ENCODE data around the gene NRAS. TPM values are rescaled to one million over a fixed set of nuclear protein-coding genes. Genes with fewer than 3 reads are reported as not detected.

NRAS gene
- total RNA-seq (79.4 and 81.6 TPM in 2 replicates), polyA plus RNA-seq (23.6 and 25.7 TPM in 2 replicates)

GRCh38 chr1:114716304-114717170 lies at the start of gene NRAS:
Gene NRAS (minus strand): TSS chr1:114716771. CDS start chr1:114716160, 611 bp downstream.
- peak; percentile 97 for DNase-seq (ENCODE audit: low spot score)
- Histone ChIP-seq H3K4me3 (peak within 1 kb of the TSS; percentile 71), H4K20me1 (ENCODE audit: insufficient read depth, poor library complexity, severe bottlenecking) (no peaks in the 10 kb centered on the region), H3K9me3 (ENCODE audit: low read depth) (no peaks in the 10 kb centered on the region), H3K36me3 (replicated peaks; ENCODE audit: insufficient read depth, low read depth) (no peaks in the 10 kb centered on the region), H3K27ac (peak within 1 kb of the TSS; percentile 99), H3K79me2 (peaks cover 35% of the 10 kb centered on the region), H2AFZ (peak within 1 kb of the TSS; percentile 57), H3K4me1 (ENCODE audit: insufficient read depth) (peaks cover 20% of the 10 kb centered on the region), H3K4me2 (peak within 1 kb of the TSS; percentile 83), H3K27me3 (no peaks in the 10 kb centered on the region), H3K9me2 (replicated peaks; ENCODE audit: insufficient read depth) (no peaks in the 10 kb centered on the region)
- TF ChIP-seq EZH2phosphoT487 (IDR thresholded peaks at IDR 0.05; ENCODE audit: low read depth, severe bottlenecking, unreplicated experiment), result no peak
- no peak for TF ChIP-seq EZH2 (IDR thresholded peaks at IDR 0.05; ENCODE audit: borderline replicate concordance)
- TF ChIP-seq, protein P1, sequence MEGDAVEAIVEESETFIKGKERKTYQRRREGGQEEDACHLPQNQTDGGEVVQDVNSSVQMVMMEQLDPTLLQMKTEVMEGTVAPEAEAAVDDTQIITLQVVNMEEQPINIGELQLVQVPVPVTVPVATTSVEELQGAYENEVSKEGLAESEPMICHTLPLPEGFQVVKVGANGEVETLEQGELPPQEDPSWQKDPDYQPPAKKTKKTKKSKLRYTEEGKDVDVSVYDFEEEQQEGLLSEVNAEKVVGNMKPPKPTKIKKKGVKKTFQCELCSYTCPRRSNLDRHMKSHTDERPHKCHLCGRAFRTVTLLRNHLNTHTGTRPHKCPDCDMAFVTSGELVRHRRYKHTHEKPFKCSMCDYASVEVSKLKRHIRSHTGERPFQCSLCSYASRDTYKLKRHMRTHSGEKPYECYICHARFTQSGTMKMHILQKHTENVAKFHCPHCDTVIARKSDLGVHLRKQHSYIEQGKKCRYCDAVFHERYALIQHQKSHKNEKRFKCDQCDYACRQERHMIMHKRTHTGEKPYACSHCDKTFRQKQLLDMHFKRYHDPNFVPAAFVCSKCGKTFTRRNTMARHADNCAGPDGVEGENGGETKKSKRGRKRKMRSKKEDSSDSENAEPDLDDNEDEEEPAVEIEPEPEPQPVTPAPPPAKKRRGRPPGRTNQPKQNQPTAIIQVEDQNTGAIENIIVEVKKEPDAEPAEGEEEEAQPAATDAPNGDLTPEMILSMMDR (IDR thresholded peaks at IDR 0.05; ENCODE audit: poor library complexity), result no peak
- WGBS (ENCODE audit: low lambda C conversion rate, missing lambda C conversion rate), result under 1% methylated on average over 32 of the region's 38 CpGs

DNA sequence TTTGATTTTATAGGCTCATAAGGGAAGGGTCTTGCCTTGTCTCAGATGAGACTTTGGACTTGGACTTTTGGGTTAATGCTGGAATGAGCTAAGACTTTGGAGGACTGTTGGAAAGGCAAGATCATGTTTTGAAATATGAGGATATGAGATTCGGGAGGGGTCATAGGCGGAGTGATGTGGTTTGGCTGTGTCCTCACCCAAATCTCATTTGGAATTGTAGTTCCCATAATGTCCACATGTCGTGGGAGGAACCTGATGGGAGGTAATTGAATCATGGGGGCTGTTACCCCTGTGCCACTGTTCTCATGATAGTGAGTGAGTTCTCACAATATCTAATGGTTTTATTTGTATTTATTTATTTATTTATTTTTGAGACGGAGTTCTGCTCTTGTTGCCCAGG lies 48.1 kb upstream of the NRAS start:
- Histone ChIP-seq H4K20me1 (ENCODE audit: insufficient read depth, poor library complexity, severe bottlenecking) (no peaks in the 10 kb centered on the region), H3K4me2 (no peak overlapping the region), H3K9me3 (ENCODE audit: low read depth) (no peaks in the 10 kb centered on the region), H3K27me3 (no peaks in the 10 kb centered on the region), H3K79me2 (no peaks in the 10 kb centered on the region), H3K27ac (no peak overlapping the region), H3K4me1 (ENCODE audit: insufficient read depth) (no peaks in the 10 kb centered on the region), H3K4me3 (no peak overlapping the region), H3K9me2 (replicated peaks; ENCODE audit: insufficient read depth) (no peaks in the 10 kb centered on the region), H2AFZ (no peak overlapping the region), H3K36me3 (replicated peaks; ENCODE audit: insufficient read depth, low read depth) (no peaks in the 10 kb centered on the region)
- 85% methylated on average over 4 of the region's 4 CpGs for WGBS (ENCODE audit: low lambda C conversion rate, missing lambda C conversion rate)
- TF ChIP-seq, protein P1 (IDR thresholded peaks at IDR 0.05; ENCODE audit: poor library complexity), result no peak
- TF ChIP-seq EZH2phosphoT487 (IDR thresholded peaks at IDR 0.05; ENCODE audit: low read depth, severe bottlenecking, unreplicated experiment), result no peak
- no peak for TF ChIP-seq EZH2 (IDR thresholded peaks at IDR 0.05; ENCODE audit: borderline replicate concordance)
- DNase-seq (ENCODE audit: low spot score), result no peak

DNA sequence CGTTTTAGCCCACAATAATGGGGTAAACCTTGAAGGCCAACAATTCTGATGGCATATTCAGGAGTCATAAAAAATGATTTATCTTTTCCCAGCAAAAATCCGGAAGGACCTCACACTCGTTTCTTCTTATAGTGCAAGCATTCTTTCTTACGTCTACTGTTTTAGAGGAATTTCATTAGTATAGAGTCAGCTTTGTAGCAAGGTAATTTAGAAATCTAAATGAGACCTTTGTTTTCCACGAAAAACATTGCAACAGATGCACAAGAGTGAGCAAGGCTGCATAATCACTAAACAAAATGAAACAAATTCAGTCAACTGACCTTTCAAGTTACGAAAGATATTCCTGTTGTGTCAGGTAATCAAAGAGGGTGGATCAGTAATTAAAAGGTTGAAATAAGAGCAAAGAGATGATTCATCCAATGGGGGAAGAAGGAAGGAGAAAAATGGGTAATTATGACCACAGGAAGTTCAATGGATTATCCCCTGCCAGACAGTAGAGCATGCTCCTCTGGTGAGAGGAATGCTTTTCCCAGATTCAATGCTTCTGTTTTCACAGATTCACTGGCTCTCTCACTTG lies 41.8 kb upstream of the NRAS start:
- Histone ChIP-seq H3K36me3 (replicated peaks; ENCODE audit: insufficient read depth, low read depth) (no peaks in the 10 kb centered on the region), H3K79me2 (peaks cover 39% of the 10 kb centered on the region), H4K20me1 (ENCODE audit: insufficient read depth, poor library complexity, severe bottlenecking) (peaks cover 38% of the 10 kb centered on the region), H3K9me2 (replicated peaks; ENCODE audit: insufficient read depth) (no peaks in the 10 kb centered on the region), H3K9me3 (ENCODE audit: low read depth) (no peaks in the 10 kb centered on the region), H2AFZ (peak overlapping the region; percentile 92), H3K4me2 (peak overlapping the region; percentile 76), H3K4me3 (peak overlapping the region; percentile 13), H3K4me1 (ENCODE audit: insufficient read depth) (peaks cover 26% of the 10 kb centered on the region), H3K27me3 (no peaks in the 10 kb centered on the region), H3K27ac (peak overlapping the region; percentile 99)
- TF ChIP-seq EZH2phosphoT487 (IDR thresholded peaks at IDR 0.05; ENCODE audit: low read depth, severe bottlenecking, unreplicated experiment) (no peak), EZH2 (IDR thresholded peaks at IDR 0.05; ENCODE audit: borderline replicate concordance) (no peak)
- TF ChIP-seq, protein P1 (IDR thresholded peaks at IDR 0.05; ENCODE audit: poor library complexity), result no peak
- WGBS (ENCODE audit: low lambda C conversion rate, missing lambda C conversion rate), result 46% methylated on average over 6 of the region's 6 CpGs
- no peak for DNase-seq (ENCODE audit: low spot score)
